GM21528 (cell line): ENCODE data around the gene KCNQ1.

Experiments used
- ATAC-seq: cut with Tn5 transposase; IDR thresholded peaks from one replicate; pipeline ENCODE4 v1.9.1; 2021; ENCODE audit warnings: mild to moderate bottlenecking, moderate library complexity; ENCODE audit not compliant: unreplicated experiment, low FRiP score

The KCNQ1 gene

GRCh38 chr11:2531277-2531986 is 86.6 kb downstream of the KCNQ1 start:
- ATAC-seq, result no peak

DNA sequence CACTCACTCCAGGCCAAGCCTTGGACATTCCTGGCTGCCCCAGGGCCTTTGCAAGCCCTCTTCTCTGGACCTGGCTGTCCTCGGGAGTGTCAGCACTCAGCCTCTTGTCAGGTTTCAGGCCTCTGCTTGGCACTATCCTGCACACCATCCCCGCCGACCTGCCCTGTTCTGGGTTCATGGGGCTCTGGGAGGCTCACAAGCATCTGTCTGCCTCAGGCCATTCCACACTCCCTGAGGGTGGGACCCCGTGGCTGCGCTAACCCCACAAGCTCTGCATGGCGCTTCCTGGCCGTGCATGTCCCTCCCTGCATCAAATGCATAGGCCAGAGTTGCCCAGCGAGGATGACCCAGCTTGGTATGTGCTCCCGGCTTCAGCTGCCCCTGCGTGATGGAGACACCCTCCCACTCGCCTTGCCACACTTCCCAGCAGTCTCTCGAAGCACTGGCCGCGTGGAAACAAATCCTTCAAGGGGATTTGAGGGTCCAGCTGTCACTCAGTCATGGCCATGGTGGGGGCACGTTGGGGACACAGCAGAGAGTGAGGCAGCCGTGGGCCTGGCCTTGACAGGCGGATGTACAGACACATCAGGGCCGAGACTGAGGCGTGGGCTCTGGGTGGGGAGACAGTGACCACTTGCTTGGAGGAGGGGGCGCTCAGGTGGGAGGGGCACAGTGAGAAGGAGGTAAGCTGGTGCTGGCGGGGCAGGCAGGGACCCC is 87.3 kb downstream of the KCNQ1 start:
- ATAC-seq, result no peak

DNA sequence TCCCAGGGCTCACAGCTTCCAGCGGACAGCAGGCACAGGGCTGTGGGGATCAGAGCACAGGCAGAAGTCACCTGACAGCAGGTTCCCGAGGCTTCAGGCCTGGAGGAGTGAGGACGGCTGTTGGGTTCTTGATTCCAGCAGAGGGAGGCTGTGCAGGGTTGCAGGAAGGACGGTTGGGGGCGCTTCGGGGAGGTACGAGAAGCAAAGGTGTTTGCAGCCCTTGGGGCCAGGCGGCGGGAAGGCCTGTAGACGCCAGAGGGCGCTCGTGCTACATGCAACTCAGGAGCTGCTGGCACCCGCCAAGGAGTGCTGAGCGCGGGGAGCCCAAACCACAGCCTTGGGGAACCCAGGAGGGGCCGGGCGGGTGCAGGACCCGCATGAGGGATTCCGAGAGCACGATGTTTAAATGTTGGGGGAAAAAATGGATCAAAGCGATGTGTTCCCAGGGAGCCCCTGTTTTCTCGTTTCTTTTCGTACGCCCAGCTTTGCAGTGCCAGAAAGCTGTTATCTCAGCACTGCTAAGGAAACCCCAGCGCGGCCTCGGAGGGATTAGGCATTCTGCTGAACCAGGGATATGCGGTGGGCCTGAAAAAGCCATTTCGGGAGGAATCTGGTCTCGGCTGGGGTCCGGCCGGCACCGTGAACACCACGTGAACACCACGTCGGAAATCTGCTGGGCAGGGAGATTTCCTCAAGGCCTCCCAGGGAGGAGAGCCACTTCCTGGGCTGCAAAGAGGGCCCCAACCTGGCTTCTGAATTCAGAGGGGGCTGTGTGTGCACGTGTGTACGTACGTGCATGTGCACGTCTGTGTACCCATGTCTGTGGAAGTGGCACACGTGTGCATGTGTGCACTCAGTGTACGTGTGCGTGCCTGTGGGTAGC is 88.1 kb downstream of the KCNQ1 start:
- ATAC-seq, result peak; percentile 73

GRCh38 chr11:2533587-2534133 is 88.9 kb downstream of the KCNQ1 start:
- no peak for ATAC-seq

DNA sequence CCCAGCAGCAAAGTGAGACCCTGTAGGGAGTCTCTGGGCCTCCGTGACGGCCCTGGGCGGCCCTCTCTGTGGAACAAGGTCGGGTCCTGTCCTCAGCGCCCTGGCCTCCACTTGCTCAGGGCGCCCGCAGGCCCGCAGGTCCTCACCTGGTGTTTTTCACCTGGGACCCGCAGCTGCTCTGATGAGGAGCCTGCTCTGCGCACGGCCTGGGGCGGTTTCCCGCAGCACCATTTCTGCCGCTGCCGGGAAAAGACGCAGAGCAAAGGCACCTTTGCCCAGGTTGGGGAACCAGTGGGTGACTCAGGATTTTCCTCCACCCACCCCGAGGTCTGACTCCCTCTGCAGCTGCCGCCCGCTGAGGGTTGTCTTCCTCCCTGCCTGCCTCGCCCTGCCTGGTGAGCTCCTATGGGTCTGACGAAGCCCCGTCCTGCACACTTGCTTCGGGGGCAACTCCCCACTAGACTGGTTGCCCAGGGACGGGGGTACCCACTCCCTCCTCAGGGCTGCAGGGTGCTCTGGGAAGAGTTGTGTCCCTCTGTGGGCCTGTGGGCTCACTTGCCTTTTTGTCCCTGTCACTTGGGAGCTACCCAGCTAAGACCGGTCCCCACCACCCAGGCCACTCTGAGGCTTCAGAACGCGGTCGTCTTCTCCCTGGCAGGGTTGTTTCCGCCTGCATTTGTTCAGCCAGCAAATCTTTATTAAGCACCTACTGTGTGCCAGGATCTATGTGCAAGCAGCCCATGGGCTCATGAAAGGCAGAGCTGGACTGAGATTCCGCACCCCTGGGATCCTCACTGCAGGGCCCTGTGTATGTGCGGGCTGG is 89.5 kb downstream of the KCNQ1 start:
- no peak for ATAC-seq

DNA sequence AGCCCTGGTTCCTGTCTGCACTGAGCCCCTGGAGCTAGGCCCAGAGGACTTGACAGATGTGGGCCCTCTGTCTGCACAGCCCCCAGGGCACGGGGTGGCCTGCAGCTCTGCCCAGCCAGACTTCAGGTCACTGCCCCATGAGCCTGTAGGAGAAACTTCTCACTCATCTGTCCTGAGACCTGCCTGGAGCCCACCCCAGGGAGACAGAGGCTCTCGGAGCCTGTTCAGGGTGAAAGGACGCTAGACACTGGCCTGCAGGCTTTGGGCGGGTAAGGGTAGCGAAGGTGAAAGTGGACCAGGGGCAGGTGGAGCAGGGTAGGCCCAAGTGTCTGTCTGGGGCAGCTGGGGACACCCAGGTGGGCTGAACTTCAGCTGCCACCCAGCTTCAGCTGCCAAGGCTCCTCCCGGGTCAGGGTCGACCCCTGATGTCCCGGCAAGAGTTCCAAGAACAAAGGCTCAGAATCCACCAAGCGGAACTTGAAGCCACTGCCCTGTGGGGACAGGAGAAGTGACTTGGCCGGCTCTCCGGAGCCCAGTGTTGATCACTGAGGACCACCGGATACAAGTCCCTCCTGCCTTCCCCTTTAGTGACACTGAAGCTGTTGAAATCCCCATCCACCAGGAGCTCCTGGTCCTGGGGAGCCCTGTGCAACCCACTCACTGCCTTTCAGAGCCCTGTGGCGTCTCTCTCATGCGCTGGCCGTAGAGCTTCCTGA is 90.3 kb downstream of the KCNQ1 start:
- no peak for ATAC-seq

DNA sequence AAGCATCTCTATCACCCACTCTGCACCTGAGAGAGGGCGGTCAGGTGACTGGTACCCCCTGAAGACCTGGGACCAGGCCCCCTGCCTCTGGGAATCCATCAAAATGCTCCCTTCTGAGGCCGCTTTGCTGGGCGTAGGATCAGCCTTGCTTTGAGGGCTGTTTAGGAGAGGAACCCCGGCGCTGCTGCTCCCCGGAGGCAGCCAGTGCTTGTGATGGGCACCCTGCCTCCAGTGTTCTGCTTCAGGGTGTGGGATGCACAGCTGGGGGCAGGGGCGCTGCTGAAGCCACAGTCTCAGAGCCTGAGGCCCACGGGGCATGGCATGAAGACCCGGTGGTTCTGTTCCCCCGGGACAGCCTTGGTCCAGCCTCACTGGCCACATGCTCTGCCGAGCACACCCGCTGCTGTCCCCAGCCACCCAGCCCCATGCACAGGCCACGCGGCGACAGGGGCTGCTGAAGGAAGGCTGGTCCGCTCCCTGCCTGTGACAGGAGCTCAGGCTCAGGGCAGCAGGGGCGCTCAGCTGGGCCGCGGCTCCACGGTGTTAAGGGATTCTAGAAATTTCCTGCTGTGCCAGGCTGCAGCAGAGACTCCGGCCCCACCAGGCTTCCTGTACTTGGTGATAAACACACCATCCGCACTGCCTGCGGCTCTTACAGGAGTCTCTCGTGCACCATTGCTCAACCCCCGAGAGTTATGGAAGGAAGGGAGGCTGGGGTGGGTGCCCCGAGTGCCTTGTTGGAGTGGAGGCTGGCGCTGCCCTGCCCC is 91.0 kb downstream of the KCNQ1 start:
- no peak for ATAC-seq

DNA sequence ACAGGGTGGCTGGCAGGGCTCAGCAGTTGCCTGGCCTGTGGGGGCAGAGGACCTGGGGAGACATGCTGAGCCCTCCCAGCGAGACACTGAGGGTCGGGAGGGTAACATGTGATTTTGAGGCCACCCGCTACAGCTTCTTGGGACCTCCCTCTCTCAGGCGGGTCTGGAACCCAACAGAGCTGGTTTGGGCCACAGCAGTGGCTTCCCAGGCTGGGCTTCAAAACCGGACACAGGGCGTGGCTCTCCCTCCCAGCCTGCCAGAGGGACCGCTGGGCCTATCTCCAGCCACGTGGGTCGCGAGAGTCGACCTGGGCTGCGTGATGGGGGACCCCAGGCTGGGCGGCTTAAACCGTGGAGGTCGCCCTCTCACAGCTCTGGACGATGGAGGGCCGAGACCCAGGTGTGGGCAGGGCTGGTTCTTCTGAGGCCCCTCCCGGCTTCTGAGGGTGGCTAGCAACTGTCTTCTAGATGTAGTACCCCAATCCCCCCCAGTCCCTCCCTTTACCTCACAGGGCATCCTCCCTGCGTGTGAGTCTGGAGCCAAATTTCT is 91.7 kb downstream of the KCNQ1 start:
- no peak for ATAC-seq

DNA sequence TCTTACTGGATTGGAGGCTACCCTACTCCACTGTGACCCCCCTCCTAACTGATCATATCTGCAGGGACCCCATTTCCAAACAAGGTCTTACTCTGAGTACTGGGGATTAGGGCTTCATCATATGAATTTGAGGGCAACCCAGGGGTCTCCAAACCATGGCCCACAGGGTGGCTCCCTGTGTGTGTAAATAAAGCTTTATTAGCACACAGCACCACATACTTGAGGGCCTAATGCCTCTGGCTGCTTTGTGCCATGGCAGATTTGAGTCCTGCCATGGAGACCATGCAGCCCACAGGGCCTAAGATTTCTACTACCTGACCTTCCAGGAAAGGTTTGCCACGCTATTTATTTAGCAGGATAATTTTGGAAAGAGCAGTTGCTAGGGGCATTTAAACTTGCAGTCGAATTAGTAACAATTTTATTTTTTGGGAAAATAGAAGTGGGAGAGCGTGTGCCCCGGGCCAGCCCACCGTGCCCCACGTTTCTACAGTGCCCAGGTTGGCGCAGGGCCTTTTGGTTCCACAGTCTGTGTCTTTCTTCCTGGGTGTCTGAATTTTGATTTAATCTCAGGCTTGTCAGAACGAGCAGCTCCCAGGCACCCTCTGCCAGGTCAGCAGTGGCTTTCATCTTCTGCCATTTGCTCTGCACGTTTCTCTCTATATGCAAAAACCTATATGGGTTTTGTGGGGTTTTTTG is 92.3 kb downstream of the KCNQ1 start:
- no peak for ATAC-seq

- ATAC-seq, result no peak
Measured at GRCh38 chr11:2537896-2538724, 93.3 kb downstream of the KCNQ1 start.

DNA sequence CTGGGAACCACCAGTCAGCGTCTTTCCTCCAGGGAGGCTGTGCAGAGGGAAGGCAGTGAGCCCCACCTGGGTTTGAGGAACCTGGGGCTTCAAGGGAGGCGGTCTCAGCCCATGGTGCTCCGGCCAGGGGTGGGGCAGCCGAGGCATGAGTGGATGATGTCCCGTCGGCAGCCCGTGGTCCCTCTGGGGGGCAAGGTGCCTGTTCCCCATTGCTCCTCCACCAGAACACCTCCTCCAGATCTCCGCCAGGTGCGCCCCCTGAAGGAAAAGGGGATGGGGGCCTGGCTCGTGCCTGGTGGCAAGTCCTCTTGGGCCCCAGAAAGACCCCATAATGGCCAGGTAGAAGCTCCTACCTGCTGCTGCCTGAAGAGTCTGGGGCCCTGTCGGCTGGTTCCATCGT is 94.1 kb downstream of the KCNQ1 start:
- no peak for ATAC-seq

GRCh38 chr11:2539371-2540222 is 94.8 kb downstream of the KCNQ1 start:
- no peak for ATAC-seq

DNA sequence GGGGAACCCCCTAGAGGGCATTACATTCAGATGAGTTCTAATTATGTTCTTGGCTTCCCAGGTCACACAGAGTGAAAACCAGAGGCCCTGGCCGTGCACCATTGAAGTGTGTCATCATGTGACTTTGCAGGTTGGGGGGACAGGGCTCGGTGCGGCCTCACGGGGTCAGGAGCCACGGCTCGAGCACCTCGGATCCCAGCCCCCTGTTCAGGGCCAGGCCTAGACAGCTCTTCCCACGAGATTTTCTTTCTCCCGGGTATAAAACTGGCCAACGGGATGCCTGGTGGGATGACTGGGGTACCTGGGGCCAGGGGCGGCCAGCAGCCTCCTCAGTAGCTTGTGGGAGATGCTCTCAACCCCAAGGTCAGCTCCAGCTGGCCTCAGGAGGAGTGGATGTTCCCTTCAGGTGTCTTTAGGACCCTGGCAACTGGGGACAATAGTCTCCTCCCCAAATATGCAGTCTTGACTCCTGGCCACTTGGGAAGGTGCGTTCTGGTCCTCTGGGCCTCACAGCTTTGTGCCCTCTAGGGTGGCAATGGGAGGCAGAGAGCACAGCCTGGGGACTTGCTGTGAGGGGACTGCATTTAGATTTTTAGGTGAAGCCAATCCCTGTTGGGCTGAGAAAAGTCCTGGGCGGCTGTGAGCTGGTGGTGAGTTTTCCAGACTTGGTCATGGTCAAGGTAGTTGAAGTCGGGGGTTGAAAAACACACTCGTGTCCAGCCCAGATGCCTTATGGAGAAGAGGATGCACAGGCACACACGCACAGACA is 95.6 kb downstream of the KCNQ1 start:
- ATAC-seq, result no peak

- ATAC-seq, result no peak
Measured at GRCh38 chr11:2540992-2541680, 96.3 kb downstream of the KCNQ1 start.

DNA sequence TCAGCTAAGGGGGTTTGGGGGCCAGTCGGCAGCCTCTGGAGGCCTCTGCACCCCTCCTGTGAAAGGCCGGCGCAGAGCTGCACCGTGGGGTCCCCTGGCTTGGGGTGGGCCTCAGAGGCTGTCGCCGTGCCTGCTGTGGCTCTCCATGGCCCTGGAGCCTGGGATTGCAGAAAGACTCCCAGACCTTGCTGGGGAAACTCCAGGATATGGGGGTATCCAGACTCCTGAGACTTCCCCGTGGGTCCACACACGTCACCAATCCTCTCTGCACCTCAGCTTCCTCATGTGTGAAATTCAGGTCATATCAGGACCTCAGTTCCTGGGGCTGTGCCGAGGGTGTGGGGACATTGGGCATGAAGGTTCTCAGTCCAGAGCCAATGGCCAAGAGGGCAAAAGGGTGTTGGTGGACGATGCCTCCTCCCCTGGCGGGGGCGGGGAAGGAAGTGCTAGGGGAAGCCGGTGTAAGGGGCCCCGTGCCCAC is 97.1 kb downstream of the KCNQ1 start:
- no peak for ATAC-seq
